Retinal pigment epithelial cell (primary cell): ENCODE results near the gene ZSCAN20.

ENCODE experiments used
- DNase-seq: peaks from one replicate; pipeline ENCODE4 v3.0.0-alpha.2; 2010; ENCODE audit warnings: low read depth
- H3K4me3 ChIP-seq: 2 replicates; pipeline ENCODE4 v1.5.1; 2011; ENCODE audit warnings: mild to moderate bottlenecking, low read length, control low read depth, moderate library complexity
- CTCF ChIP-seq: conservative IDR thresholded peaks from 2 replicates; pipeline ENCODE4 v1.5.1; 2011; ENCODE audit warnings: low read depth, low read length, control low read depth, inconsistent platforms

The ZSCAN20 gene

GRCh38 chr1:33482412-33482811, 10.0 kb downstream of the ZSCAN20 start:
- H3K4me3 ChIP-seq, result no peak overlapping the region
- no peak for DNase-seq
- TF ChIP-seq CTCF, result no peak

- H3K4me3 ChIP-seq, result no peak overlapping the region
- no peak for DNase-seq
- no peak for TF ChIP-seq CTCF
Observed at GRCh38 chr1:33488624-33489023, 16.2 kb downstream of the ZSCAN20 start.

GRCh38 chr1:33494929-33495328, 22.5 kb downstream of the ZSCAN20 start:
- no peak overlapping the region for H3K4me3 ChIP-seq
- no peak for TF ChIP-seq CTCF
- no peak for DNase-seq

GRCh38 chr1:33497410-33497809, 25.0 kb downstream of the ZSCAN20 start:
- no peak for TF ChIP-seq CTCF
- no peak overlapping the region for H3K4me3 ChIP-seq
- no peak for DNase-seq

GRCh38 chr1:33500547-33500946, 28.1 kb downstream of the ZSCAN20 start:
- TF ChIP-seq CTCF, result peak; percentile 64
- no peak overlapping the region for H3K4me3 ChIP-seq
- DNase-seq, result no peak

DNA sequence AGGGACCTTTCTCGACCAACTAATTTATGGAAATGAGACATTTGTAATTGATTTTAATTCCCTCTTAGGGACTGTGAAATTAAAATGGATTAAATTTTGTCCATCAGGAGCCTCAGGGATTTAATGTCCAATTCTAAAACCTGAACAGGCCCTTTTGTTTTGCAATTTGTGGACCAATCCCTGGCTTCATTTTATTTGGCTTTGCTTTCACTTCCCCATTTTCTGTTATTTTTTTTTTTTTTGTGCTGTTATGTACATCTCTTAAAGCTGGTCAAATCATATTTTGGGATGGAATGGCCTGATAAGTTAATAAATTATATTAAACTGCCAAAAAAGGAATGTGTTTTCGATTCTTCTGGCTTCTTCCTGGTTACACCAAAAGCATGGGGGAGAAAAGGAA, 28.9 kb downstream of the ZSCAN20 start:
- H3K4me3 ChIP-seq, result no peak overlapping the region
- TF ChIP-seq CTCF, result no peak
- no peak for DNase-seq

DNA sequence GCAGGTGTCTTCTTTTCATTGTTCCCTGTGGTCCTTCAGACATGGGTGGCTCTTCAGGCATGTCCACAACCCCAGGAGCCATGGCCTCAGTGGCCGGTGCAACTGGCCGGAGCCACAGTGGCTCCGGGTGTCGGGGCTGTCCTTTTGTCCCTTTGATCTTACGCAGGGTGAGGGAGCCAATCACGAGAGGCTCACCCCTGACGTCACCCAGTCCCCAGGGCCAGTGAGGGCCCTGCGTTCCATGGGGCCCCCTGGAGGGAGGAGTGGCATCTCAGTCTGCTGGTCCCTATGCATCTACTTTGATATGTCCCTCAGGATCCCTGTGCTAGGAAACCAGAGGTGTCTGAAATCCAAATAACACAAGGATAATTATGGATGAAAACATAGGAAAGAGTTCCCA, 29.3 kb downstream of the ZSCAN20 start:
- TF ChIP-seq CTCF, result no peak
- no peak overlapping the region for H3K4me3 ChIP-seq
- no peak for DNase-seq
